Activated naive CD4-positive, alpha-beta T cell treated with anti-CD3 and anti-CD28 coated beads, Interleukin-2, amount 50 U/mL, for 72 hours (primary cell): ENCODE data around the gene AHNAK2. TPM values are rescaled to one million over a fixed set of nuclear protein-coding genes. Genes with fewer than 3 reads are reported as not detected.
"Not testable (repeated sequence)": the region's sequence is repeated elsewhere in the genome, so short reads cannot be mapped to it uniquely, and the experiment has no call there.

Experiments used
- ATAC-seq, 2 donors: fragments of 150-1000 bp; cut with Tn5 transposase; 2 replicates each; pipeline ENCODE4 v1.10.0; 2021; ENCODE audit warnings: mild to moderate bottlenecking in 2 of 2, moderate library complexity in 2 of 2
- DNase-seq, 2 donors: peaks; one replicate each; pipeline ENCODE4 v3.0.0; 2021 to 2022; ENCODE audit warnings: low spot score in 2 of 2
- H3K27ac Mint-ChIP-seq, 2 donors: one replicate each; pipeline ENCODE4 v1.8.0; 2022; ENCODE audit warnings: mild to moderate bottlenecking in 2 of 2, mixed read lengths in 2 of 2
- H3K36me3 Mint-ChIP-seq, 2 donors: one replicate each; pipeline ENCODE4 v1.8.0; 2022; ENCODE audit warnings: mixed read lengths in 2 of 2
- H3K9me3 Mint-ChIP-seq, 2 donors: one replicate each; pipeline ENCODE4 v1.8.0; 2022; ENCODE audit warnings: mixed read lengths in 2 of 2
- total RNA-seq, 2 donors: library from RNA; stranded (reverse); gene quantifications; one replicate each; pipeline ENCODE4 v1.2.3, GENCODE V29; 2022

The AHNAK2 gene
- total RNA-seq, 2 donors from 2014 or later = 0.02 to 0.10 TPM

GRCh38 chr14:104953097-104953496 lies 25.1 kb downstream of the AHNAK2 start:
- no peak overlapping the region for H3K27ac Mint-ChIP-seq

GRCh38 chr14:104951863-104952657 lies 26.1 kb downstream of the AHNAK2 start:
- H3K27ac Mint-ChIP-seq, DNase-seq, ATAC-seq, H3K36me3 Mint-ChIP-seq, H3K9me3 Mint-ChIP-seq: not testable (repeated sequence)

More at GRCh38 chr14:104953097-104953496, 25.1 kb downstream of the AHNAK2 start:
- H3K36me3 Mint-ChIP-seq = no peaks in the 10 kb centered on the region
- DNase-seq = no peak
- H3K9me3 Mint-ChIP-seq = no peaks in the 10 kb centered on the region
- ATAC-seq = no peak

DNA sequence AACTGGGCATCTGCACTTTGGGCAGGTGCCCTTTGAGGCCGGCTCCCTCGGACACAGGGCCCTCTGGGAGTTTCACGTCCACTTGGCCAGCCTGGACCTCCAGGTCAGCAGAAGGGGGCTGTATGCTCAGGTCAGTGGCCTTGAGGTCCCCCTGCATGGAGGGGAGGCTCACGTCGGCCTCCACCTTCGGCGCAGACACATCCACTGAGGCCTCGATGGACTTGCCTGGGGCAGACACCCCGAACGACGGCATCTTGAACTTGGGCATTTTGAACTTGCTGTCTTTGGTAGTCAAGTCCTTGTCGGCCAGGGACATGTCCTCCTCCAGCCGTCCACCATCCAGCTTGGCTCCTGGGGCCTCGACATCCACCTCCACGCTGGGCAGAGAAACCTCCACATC lies 27.5 kb downstream of the AHNAK2 start:
- H3K36me3 Mint-ChIP-seq, H3K9me3 Mint-ChIP-seq, DNase-seq, ATAC-seq, H3K27ac Mint-ChIP-seq: not testable (repeated sequence)

- ATAC-seq = no peak
- H3K27ac Mint-ChIP-seq = no peak overlapping the region
- H3K9me3 Mint-ChIP-seq = no peaks in the 10 kb centered on the region
Measured at GRCh38 chr14:104950021-104950420, 28.2 kb downstream of the AHNAK2 start.

GRCh38 chr14:104949406-104949955 lies 28.7 kb downstream of the AHNAK2 start:
- ATAC-seq, H3K9me3 Mint-ChIP-seq: not testable (repeated sequence)

More at GRCh38 chr14:104950021-104950420, 28.2 kb downstream of the AHNAK2 start:
- DNase-seq = no peak
- no peaks in the 10 kb centered on the region for H3K36me3 Mint-ChIP-seq

DNA sequence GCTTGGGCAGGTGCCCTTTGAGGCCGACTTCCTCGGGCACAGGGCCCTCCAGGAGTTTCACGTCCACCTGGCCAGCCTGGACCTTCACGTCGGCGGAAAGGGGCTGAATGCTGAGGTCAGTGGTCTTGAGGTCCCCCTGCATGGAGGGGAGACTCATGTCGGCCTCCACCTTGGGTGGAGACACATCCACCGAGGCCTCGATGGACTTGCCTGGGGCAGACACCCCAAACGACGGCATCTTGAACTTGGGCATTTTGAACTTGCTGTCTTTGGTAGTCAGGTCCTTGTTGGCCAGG lies 29.5 kb downstream of the AHNAK2 start:
- no peak for DNase-seq
- Mint-ChIP-seq H3K36me3 (no peaks in the 10 kb centered on the region), H3K9me3 (no peaks in the 10 kb centered on the region), H3K27ac (no peak overlapping the region)
- no peak for ATAC-seq

More at GRCh38 chr14:104949406-104949955, 28.7 kb downstream of the AHNAK2 start:
- not testable (repeated sequence) for H3K36me3 Mint-ChIP-seq, H3K27ac Mint-ChIP-seq, DNase-seq

GRCh38 chr14:104947881-104948735 lies 30.1 kb downstream of the AHNAK2 start:
- not testable (repeated sequence) for H3K36me3 Mint-ChIP-seq, DNase-seq, ATAC-seq, H3K9me3 Mint-ChIP-seq, H3K27ac Mint-ChIP-seq

DNA sequence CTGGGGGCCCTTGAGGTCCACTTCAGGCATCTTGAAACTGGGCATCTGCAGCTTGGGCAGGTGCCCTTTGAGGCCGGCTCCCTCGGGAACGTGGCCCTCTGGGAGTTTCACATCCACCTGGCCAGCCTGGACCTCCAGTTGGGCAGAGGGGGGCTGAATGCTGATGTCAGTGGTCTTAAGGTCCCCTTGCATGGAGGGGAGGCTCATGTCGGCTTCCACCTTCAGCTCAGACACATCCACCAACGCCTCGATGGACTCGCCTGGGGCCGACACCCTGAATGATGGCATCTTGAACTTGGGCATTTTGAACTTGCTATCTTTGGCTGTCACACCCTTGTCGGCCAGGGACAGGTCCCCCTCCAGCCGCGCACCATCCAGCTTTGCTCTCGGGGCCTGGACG lies 31.0 kb downstream of the AHNAK2 start:
- not testable (repeated sequence) for H3K36me3 Mint-ChIP-seq, H3K9me3 Mint-ChIP-seq, DNase-seq, ATAC-seq, H3K27ac Mint-ChIP-seq

GRCh38 chr14:104945986-104946965 lies 31.9 kb downstream of the AHNAK2 start:
- ATAC-seq, H3K36me3 Mint-ChIP-seq, H3K27ac Mint-ChIP-seq, DNase-seq, H3K9me3 Mint-ChIP-seq: not testable (repeated sequence)

DNA sequence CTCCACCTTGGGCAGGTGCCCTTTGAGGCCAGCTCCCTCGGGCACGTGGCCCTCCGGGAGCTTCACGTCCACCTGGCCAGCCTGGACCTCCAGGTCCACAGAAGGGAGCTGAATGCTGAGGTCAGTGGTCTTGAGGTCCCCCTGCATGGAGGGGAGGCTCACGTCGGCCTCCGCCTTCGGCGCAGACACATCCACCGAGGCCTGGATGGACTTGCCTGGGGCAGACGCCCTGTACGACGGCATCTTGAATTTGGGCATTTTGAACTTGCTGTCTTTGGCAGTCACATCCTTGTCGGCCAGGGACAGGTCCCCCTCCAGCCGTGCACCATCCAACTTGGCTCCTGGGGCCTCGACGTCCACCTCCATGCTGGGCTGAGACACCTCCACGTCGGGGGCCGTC lies 32.9 kb downstream of the AHNAK2 start:
- DNase-seq, H3K36me3 Mint-ChIP-seq, ATAC-seq, H3K9me3 Mint-ChIP-seq: not testable (repeated sequence)
- peak overlapping the region in 1 of 2 donors; percentile 60 for H3K27ac Mint-ChIP-seq

DNA sequence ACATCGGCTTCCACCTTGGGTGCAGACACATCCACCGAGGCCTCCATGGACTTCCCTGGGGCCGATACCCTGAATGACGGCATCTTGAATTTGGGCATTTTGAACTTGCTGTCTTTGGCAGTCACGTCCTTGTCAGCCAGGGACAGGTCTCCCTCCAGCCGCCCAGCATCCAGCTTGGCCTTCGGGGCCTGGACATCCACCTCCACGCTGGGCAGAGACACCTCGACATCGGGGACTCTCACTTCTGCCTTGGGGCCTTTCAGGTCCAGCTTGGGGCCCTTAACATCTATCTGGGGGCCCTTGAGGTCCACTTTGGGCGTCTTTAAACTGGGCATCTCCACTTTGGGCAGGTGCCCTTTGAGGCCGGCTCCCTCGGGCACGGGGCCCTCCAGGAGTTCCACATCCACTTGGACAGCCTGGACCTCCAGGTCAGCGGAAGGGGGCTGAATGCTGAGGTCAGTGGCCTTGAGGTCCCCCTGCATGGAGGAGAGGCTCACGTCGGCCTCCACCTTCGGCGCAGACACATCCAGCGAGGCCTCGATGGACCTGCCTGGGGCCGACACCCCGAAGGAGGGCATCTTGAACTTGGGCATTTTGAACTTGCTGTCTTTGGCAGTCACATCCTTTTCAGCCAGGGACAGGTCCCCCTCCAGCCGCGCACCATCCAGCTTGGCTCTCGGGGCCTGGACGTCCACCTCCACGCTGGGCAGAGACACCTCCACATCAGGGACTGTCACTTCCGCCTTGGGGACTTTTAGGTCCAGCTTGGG lies 33.6 kb downstream of the AHNAK2 start:
- DNase-seq, H3K27ac Mint-ChIP-seq, H3K9me3 Mint-ChIP-seq, H3K36me3 Mint-ChIP-seq, ATAC-seq: not testable (repeated sequence)

- H3K36me3 Mint-ChIP-seq, ATAC-seq, H3K27ac Mint-ChIP-seq, DNase-seq, H3K9me3 Mint-ChIP-seq: not testable (repeated sequence)
Measured at GRCh38 chr14:104944016-104944308, 34.2 kb downstream of the AHNAK2 start.

DNA sequence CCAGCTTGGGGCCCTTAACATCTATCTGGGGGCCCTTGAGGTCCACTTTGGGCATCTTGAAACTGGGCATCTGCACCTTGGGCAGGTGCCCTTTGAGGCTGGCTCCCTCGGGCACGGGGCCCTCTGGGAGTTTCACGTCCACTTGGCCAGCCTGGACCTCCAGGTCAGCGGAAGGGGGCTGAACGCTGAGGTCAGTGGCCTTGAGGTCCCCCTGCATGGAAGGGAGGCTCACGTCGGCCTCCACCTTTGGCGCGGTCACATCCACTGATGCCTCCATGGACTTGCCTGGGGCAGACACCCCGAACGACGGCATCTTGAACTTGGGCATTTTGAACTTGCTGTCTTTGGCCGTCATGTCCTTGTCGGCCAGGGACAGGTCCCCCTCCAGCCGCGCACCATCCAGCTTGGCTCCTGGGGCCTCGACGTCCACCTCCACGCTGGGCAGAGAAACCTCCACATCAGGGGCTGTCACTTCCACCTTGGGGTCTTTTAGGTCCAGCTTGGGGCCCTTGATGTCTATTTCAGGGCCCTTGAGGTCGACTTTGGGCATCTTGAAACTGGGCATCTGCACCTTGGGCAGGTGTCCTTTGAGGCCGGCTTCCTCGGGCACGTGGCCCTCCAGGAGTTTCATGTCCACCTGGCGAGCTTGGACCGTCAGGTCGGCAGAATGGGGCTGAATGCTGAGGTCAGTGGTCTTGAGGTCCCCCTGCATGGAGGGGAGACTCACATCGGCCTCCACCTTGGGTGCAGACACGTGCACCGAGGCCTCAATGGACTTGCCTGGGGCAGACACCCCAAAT lies 34.8 kb downstream of the AHNAK2 start:
- not testable (repeated sequence) for DNase-seq, H3K9me3 Mint-ChIP-seq, H3K27ac Mint-ChIP-seq, H3K36me3 Mint-ChIP-seq, ATAC-seq

GRCh38 chr14:104942586-104942985 lies 35.6 kb downstream of the AHNAK2 start:
- Mint-ChIP-seq H3K36me3 (no peaks in the 10 kb centered on the region), H3K9me3 (no peaks in the 10 kb centered on the region), H3K27ac (no peak overlapping the region)
- DNase-seq (no peak), ATAC-seq (no peak)
